HPDE6-E6E7 (cell line): Measurements from ENCODE around the gene EYA2.

Source experiments
- DNase-seq: peaks from one replicate; pipeline ENCODE4 v3.0.0; 2011; ENCODE audit warnings: missing footprints; ENCODE audit errors: extremely low spot score

EYA2 gene

DNA sequence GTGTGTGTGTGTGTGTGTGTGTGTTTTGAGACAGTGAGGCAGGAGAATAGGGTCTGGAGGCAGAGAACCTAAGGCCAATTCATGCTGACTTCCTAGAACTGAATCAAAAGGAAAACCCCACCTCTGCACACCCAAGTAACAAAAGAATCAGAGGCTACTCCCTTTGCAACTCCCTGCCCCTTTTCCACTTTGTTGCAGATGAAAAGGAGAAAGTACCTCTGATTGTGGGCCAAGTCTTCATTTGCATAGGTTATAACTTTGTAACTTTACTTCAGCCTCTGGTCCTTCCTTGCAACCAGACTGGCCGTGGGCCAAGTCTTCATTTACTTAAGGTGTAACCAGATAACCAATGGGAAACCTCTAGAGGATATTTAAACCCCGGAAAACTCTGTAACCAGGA is 168.8 kb downstream of the EYA2 start:
- DNase-seq = no peak

DNA sequence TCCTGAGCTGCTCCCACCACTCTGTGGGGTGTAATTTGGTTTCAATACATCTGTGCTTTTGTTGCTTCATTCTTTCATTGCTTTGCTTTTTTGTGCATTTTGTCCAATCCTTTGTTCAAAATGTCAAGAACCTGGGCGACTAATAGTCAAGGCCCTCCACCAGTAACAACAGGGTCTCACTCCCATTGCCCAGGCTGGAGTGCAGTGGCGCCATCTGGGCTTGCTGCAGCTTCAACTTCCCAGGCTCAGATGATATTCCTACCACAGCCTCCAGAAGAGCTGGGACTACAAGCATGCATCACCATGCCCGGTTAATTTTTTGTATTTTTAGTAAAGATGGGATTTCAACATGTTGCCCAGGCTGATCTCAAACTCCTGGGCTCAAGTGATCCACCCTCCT is 169.2 kb downstream of the EYA2 start:
- DNase-seq = no peak

DNA sequence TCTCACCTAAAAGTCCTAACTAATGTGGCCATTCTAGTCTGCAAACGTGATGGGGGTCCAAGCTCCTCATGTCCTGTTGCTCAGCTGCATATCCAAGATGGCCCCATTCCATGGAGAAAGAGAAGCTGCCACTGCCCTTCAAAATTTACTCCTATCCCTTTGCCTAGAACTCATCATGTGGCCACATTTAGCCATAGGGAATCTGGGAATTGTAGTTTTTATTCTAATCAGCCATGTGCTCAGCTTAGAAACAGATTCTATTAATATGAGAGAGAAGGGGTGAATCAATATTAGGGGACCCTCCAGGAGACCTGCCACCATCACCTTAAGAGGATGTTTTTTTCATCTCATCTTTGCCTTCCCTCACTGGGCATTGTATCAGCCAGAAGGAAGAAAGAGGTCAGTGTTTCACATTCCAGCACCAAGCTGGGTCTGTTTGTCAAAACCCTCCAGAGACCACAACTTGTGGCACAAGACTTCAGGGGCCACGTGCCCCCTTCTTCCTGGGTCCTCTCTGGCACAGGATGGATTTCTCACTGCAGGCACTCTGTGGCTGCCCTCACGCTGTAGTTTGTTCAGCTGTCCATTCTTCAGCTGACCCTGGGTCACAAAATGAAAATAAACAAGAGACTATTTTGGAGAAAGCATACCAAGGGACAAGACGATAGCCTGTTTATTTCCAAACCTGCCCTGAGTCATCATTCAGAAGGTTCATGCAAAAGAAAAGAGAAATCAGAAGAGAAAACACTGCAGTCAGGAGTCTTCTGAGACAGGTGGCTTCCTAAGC is 172.0 kb downstream of the EYA2 start:
- DNase-seq = no peak

DNA sequence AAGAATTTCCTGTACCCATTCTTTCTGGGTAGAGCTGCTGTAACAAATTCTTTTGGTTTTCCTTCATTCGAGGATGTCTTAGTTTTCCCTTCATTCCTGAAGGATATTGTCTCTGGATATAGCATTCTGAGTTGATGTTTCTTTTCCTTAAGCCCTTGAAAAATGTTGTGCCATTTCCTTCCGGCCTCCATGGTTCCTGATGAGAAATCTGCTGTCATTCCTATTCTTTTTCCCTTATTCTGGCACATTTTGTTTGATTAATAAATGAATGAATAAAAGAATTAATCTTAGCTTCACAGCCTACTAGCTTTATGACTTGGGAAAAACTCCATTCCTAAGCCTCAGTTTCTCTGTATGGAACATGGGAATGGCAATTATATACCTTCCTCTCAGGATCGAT is 173.1 kb downstream of the EYA2 start:
- DNase-seq = no peak

DNA sequence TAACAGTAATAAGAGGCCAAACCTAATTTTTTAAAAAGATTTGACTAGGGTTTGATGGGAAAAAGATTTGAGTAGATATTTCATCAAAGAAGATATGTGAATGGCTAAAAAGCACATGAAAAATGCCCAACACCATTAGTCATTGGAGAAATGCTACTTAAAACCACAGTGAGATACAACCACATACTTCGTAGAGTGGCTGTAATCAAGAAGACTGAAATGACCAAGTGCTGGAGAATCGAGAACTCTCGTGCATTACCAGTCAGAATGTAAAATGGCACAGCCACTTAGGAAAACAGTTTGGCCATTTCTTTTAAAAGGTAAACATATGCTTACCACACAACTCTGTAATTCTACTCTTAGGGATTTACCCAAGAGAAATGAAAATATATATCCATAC is 175.5 kb downstream of the EYA2 start:
- DNase-seq = no peak

DNA sequence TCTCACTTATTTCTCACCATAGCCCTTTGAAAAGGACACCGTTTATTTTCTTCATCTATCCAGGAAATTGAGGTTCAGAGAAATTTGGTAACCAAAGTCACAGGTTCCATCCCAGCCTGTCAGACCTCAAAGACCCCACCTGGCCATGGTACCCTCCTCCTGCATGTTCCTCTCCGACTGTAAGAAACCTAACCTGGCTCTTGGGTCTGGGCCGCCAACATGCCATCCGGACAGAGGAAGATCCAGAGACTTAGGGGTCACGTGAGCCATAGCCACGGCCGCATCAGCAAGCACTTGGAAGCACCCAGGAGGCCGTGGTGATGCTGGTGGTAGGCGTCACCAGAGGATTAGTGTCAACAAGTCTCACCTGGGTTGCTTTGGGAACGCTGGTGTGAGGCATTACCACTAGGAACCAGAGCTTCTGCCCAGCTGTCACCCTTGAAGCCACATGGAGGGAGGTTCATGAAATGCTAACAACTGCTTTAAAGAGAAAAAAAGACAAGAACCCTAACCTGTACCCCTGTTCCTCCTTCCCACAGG is 177.1 kb downstream of the EYA2 start:
- DNase-seq = no peak

DNA sequence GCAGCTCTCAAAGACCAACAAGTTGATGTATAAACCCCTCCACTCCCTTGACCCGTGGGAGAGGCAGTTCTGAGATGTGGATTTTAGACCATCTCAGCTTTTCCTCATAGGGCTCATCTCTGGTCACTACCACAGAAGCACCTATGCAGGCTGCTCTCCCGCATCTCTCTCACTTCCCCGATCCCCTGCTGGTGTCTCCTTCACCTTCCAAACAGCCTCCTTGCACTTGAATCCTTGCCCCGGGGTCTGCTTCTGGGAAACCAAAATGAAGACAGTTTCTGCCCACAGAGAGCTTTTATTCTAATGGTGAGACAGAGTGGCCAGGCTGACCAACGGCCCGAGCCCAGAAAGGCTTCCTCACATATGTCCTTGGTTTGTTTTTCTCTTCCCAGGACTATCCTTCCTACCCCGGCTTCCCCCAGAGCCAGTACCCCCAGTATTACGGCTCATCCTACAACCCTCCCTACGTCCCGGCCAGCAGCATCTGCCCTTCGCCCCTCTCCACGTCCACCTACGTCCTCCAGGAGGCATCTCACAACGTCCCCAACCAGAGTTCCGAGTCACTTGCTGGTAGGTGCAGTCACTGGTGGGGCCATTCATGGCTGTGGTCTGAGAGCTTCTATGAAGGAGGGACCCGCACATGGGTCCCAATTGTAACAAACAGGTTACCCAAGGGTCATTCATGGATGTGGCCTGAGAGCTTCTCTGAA is 179.3 kb downstream of the EYA2 start:
- no peak for DNase-seq

DNA sequence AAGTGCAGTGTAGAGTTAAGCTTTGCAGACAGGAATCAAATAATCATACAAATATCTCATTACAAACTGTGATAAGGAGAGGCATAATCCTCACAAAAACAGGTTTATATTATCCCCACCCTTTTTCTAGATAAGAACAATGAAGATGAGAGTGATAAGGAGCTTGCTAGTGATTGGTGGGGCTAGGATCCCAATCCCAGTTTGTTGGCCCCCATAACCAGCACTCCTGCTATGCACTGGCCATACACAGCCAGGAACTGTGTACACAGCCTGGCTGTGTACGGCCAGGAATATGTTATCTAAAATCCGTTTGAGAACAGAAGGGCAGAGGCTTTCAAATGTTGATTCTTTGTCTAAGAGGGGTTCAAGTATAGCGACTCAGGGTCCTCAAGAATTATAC is 180.6 kb downstream of the EYA2 start:
- DNase-seq = no peak

DNA sequence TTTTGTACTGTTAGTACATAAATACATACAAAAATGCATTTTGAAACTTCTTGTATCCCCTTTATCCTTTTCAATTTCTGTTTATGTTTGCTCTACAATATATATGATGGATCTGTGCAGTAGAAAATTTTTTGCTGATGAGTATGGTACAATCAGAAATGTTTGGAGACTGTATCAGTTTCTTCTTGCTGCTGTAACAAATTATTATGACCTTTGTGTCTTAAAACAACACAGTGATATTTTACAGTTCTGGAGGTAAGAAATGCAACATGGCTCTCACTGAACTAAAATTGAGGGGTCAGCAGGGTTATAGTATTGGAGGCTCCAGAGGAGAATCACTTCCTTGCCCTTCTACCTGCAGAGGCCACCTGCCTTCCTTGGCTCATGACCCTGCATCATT is 184.4 kb downstream of the EYA2 start:
- DNase-seq = no peak

DNA sequence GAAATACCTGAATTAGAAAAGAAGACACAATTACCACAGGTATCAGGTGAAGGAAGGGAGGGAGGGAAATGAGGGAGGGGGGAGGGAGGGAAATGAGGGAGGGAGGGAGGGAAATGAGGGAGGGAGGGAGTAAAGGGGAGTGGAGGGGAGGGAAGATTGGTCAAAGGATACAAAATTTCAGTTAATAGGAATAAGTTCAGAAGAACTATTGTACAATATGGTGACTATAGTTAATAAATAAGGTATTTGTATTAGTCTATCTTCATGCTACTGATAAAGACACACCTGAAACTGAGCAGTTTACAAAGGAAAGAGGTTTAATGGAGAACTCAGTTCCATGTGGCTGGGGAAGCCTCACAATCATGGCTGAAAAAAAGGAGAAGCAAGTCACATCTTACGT is 185.7 kb downstream of the EYA2 start:
- no peak for DNase-seq

DNA sequence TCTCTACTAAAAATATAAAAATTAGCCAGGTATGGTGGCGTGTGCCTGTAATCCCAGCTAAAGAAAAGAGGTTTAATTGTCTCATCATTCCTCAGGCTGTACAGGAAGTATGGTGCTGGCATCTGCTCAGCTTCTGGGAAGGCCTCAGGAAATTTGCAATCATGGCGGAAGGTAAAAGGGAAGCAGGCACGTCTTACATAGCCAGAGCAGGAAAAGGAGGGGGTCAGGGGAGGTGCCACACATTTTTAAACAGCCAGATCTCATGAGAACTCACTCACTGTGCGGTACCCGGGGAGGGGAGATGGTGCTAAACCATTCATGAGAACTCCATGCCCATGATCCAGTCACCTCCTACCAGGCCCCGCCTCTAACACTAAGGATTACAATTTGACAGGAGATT is 191.7 kb downstream of the EYA2 start:
- no peak for DNase-seq

DNA sequence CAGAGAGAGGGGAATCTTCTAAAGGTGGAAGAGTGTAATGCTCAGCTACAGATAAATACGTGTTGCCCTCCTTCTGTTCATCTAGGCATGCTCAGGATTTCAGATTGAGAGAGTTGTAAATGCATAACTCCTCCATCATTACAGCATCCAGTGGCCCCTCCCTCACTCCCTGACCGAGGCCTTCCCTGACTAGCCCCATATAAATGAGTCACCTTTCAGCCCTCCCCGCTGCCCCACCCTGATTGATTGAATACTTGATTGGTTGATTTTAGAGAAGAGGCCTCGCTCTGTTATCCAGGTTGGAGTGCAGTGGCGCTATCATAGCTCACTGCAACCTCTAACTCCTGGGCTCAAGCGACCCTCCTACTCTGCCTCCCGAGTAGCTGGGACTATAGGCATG is 193.7 kb downstream of the EYA2 start:
- DNase-seq = no peak

DNA sequence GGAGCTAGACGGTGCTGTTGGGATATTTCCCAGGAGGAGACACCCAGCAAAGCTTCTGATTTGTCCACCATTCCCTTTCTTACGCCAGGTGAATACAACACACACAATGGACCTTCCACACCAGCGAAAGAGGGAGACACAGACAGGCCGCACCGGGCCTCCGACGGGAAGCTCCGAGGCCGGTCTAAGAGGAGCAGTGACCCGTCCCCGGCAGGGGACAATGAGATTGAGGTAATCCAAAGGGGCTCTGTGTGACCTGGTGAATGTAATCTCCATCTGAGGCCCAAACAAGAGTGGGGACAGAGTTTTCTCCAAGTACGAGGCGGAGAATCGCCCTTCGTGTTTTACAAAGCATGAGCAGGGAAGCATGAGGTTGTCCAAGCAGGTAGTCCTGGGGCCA is 194.5 kb downstream of the EYA2 start:
- DNase-seq = no peak

DNA sequence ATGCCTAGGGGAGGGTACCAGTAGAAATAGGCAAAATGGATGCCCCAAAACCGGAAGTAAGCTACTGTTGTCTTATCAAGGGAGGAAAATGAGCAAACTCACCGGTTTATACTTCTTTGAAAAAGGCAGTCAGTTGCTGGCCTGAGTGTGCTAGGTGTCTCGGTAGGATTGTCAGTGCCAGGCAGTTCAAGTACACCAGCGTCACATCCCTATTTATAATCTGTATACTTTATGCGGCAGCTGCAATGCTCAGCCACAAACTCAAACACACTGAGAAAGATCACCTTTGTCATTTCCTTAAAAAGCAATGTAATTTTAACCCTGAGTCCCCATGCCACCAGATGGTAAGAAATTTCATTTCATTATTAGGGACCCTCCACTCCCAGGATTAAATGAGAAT is 196.2 kb downstream of the EYA2 start:
- DNase-seq = no peak

DNA sequence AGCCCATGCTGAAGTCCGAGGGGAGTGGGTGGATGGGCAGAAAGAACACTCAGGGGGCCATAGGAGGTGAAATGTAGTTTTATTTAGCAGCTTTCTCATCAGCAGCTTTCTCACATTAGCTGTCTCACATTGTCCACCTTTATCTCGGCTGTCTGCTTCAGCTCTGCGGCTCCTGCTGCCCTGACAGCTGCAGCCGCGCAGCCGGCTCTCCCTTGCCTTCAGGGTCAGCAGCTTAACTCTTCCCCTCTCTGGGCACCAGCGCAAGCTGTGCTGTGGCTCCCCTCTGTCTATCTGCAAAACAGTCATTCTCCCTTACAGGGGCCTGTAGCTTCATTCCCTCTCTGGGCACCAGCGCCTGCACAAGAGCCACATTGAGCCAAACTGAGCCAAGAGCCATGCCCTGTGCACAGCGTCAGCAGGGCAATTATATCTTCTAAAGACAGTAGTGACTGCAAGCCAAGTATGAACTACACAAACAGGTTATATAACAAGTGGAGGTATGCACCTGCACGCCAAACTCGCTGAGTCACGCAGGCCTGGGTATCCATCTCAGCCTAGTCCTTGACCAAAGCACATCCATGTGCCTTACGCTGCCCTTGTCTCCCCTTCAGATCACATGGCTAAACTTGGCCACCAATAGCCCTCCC is 198.8 kb downstream of the EYA2 start:
- DNase-seq = no peak

DNA sequence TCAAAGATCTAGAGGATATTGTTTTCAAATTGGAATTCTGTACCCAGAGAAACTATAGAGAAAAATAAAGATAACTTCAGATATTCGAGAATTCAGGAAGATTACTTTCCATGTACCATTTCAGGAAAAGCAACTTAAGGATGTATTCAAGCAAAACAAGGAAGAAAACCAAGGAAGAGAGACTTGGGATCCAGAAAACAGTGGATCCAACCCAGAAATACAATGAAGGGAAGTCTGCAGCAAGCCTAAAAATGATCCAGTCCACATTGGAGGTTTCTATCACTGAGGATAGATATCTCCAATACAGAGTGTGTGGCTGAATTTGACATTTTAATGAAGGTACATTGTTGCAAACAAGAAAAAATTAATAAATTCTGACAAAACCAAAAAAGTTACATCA is 201.0 kb downstream of the EYA2 start:
- DNase-seq = no peak

DNA sequence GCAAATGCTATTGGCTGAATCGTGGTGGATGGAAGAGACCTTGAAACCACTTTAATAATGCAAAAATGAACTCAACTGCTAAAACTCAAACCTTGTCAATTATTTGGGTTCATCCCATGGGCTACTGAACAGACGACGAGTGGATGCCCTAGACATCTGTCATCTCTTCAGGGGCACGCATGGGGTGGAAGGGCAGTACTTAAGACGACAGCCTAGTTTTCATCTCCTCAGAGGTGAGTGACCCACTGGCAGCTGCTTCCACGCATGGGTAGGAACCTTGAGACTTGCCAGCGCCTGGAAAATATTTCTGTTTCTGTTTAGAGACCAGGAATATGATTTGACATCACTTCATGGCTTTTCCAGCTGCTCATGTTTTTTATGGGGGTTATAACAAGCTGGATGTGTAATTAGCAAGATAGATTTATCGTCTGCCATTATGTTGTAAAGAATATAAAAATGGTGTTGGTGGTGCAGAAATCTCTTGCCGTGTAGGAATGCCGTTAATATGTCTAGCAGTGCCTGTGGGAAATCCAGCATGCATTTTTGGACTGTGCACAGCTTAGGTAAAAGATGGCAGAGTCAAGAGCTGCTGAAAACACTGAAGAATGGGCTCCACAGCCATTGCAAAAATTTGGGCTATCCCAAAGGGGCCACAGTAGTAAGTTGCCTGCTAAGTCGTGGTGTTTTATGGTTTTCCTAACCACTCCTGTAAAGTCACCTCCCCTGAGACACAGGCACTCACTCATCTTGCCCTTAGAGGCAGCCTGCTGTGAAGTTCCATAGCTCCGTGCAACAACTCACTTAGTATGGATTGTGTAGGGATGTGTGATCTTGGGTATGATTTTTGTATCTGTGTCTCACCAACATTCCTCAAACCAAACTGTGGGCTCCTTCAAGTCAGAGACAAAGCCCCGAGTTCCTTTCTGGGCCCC is 203.3 kb downstream of the EYA2 start:
- no peak for DNase-seq

DNA sequence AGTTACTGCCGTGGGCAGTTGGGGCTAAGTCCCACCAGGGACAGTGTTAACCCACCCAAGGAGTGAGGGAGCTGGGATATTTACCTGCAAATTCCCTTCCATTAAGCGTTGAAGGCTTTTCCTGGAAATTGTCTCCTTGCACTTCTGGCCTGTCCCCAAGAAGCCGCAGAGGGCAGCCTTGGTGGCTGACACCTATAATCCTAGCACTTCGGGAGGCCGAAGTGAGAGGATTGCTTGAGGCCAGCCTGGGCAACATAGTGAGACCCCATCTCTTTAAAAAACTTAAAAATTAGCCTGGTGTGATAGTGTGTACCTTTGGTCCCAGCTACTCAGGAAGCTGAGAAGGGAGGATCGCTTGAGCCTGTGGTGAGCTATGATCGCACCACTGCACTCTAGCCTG is 204.4 kb downstream of the EYA2 start:
- no peak for DNase-seq

DNA sequence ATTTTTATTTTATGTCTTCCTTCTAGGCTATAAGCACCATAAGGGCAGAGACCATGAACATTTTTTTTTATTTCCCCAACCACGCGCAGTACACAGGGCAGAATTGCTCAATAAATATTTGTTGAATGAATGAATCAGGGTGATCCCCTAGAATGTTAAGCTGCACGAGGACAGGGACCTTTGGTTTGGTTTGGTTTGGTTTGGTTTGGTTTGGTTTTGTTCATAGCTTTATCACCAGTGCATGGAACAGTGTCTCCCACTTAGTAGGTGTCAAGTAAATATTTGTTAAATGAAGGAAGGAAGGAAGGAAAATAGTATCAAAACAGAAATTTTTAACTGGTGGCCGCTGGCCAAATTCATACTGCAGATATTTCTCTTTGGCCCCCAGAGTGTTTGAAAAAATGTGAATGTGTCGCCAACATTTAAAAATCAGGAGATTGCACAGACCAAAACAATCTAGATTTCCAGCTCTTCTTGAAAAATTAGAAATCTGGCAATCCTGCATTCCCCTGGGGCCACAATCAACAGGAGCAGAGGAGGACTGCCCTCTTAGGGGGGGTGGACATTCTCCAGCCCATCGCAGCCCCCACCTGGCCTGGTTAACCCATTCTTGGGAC is 205.3 kb downstream of the EYA2 start:
- no peak for DNase-seq

DNA sequence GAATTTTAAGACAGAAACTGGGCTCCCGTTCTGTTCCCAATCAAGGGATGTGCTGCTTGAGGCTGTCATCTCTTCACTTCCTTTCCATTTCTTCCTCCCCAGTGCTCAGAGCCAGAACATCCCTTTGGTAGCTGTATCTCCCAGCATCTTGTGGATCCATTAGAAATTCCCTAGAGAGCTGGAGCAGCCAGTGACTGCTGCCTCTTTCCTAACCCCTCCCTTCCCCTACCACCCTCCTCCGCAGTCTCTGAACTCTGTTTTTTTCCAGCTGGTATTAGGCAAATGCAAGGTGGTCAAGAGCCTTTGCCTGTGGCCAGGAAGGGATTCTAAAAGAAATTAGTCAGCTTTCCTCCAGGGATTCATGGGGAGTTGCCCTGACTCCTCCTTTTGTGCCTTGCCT is 208.0 kb downstream of the EYA2 start:
- DNase-seq = no peak

DNA sequence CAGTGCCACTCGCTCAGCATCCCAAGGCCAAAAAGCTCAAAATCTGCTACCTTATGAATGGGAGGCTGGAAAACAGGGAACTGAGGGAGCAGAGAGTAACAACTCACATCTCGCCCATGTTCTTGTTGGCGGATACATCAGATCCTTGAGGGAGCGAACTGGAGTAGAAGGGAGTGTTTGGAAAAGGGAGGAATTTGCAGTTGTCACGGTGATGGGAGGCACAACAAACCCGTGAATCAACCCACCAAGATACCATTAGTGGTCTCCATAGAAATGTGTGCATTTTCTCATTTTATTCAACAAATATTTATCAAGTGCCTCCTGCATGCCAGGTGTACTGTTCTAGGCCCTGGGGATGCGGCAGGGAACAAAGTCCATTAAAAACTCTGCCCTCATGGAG is 212.1 kb downstream of the EYA2 start:
- no peak for DNase-seq
